ENCODE data around the gene NUAK2.

Gene NUAK2

GRCh38 chr1:205355075-205355453, 33.5 kb upstream of the NUAK2 start:
- Histone ChIP-seq H3K27ac (no peak overlapping the region), H3K9me3 (ENCODE audit: severe bottlenecking) (no peaks in the 10 kb centered on the region), H3K36me3 (no peaks in the 10 kb centered on the region), H3K27me3 (ENCODE audit: insufficient read depth, low read depth, severe bottlenecking) (no peaks in the 10 kb centered on the region), H3K4me3 (ENCODE audit: low read depth, low read length) (no peak overlapping the region)
- no peak for DNase-seq
- TF ChIP-seq CTCF (IDR thresholded peaks at IDR 0.05; ENCODE audit: low read depth, low read length), result 0 out of 2 replicates have a peak, but pooled peaks have one; percentile 2

GRCh38 chr1:205354259-205355074, 32.9 kb upstream of the NUAK2 start:
- H3K27me3 ChIP-seq (ENCODE audit: insufficient read depth, low read depth, severe bottlenecking), result no peaks in the 10 kb centered on the region
- H3K4me3 ChIP-seq (ENCODE audit: low read depth, low read length), result no peak overlapping the region
- H3K27ac ChIP-seq, result no peak overlapping the region; the same call in 1 of the 2 replicates
- TF ChIP-seq CTCF (IDR thresholded peaks at IDR 0.05; ENCODE audit: low read depth, low read length), result peak; percentile 94
- H3K36me3 ChIP-seq, result no peaks in the 10 kb centered on the region
- H3K9me3 ChIP-seq (ENCODE audit: severe bottlenecking), result no peaks in the 10 kb centered on the region
- DNase-seq, result peak; percentile 93

GRCh38 chr1:205353612-205354011, 32.1 kb upstream of the NUAK2 start:
- TF ChIP-seq CTCF (IDR thresholded peaks at IDR 0.05; ENCODE audit: low read depth, low read length), result no peak
- H3K27me3 ChIP-seq (ENCODE audit: insufficient read depth, low read depth, severe bottlenecking), result no peaks in the 10 kb centered on the region
- H3K36me3 ChIP-seq, result no peaks in the 10 kb centered on the region
- no peaks in the 10 kb centered on the region for H3K9me3 ChIP-seq (ENCODE audit: severe bottlenecking)
- no peak overlapping the region for H3K4me3 ChIP-seq (ENCODE audit: low read depth, low read length)
- peak overlapping the region; percentile 87 for H3K27ac ChIP-seq
- no peak for DNase-seq

- Histone ChIP-seq H3K27me3 (ENCODE audit: insufficient read depth, low read depth, severe bottlenecking) (no peaks in the 10 kb centered on the region), H3K27ac (peak overlapping the region; percentile 87), H3K36me3 (no peaks in the 10 kb centered on the region), H3K4me3 (ENCODE audit: low read depth, low read length) (no peak overlapping the region), H3K9me3 (ENCODE audit: severe bottlenecking) (no peaks in the 10 kb centered on the region)
- no peak for DNase-seq
- TF ChIP-seq CTCF (IDR thresholded peaks at IDR 0.05; ENCODE audit: low read depth, low read length), result no peak
Measured at GRCh38 chr1:205353191-205353590, 31.6 kb upstream of the NUAK2 start.

- Histone ChIP-seq H3K9me3 (ENCODE audit: severe bottlenecking) (no peaks in the 10 kb centered on the region), H3K27ac (peak overlapping the region; percentile 87), H3K27me3 (ENCODE audit: insufficient read depth, low read depth, severe bottlenecking) (no peaks in the 10 kb centered on the region), H3K4me3 (ENCODE audit: low read depth, low read length) (no peak overlapping the region), H3K36me3 (no peaks in the 10 kb centered on the region)
- TF ChIP-seq CTCF (IDR thresholded peaks at IDR 0.05; ENCODE audit: low read depth, low read length), result peak; percentile 87
- peak; percentile 100 for DNase-seq
Measured at GRCh38 chr1:205351984-205352713, 30.6 kb upstream of the NUAK2 start.
